ENCODE measurements around the gene HEBP2. TPM values are rescaled to one million over a fixed set of nuclear protein-coding genes. Genes with fewer than 3 reads are reported as not detected.

HEBP2 gene
- total RNA-seq, 2 experiments from 2014 or later = 14.0 to 36.2 TPM

- H3K36me3 ChIP-seq (ENCODE audit: insufficient read depth, low read length) = no peaks in the 10 kb centered on the region
- H3K4me3 ChIP-seq (ENCODE audit: low read depth, low read length, poor library complexity, severe bottlenecking) = no peak overlapping the region
- no peak overlapping the region for H3K4me2 ChIP-seq (ENCODE audit: low read length)
- no peak for DNase-seq (ENCODE audit: low spot score)
- no peak for TF ChIP-seq EZH2phosphoT487 (IDR thresholded peaks at IDR 0.05; ENCODE audit: borderline replicate concordance, low read depth, low read length)
- TF ChIP-seq CTCF (conservative IDR thresholded peaks at IDR 0.05; ENCODE audit: low read length) = no peak
- no peak overlapping the region for H3K27ac ChIP-seq (ENCODE audit: low read depth, low read length, poor library complexity, severe bottlenecking)
- no peaks in the 10 kb centered on the region for H3K9me3 ChIP-seq (ENCODE audit: low read length)
- ChIA-PET POLR2A (interaction anchor here (0.7 to 2.3 kb wide), 4 partner anchors 12 to 89 kb away, joined by 3 to 8 read pairs (median 5); no protein-coding TSS in a partner anchor), CTCF (ENCODE audit: unreplicated experiment) (interaction anchor here (1.1 kb wide), 1 partner anchor 83 kb away, joined by 5 read pairs; no protein-coding TSS in a partner anchor)
- H3K4me1 ChIP-seq (ENCODE audit: insufficient read depth, low read length, poor library complexity, severe bottlenecking) = no peaks in the 10 kb centered on the region
- H4K20me1 ChIP-seq (ENCODE audit: insufficient read depth, low read length) = no peaks in the 10 kb centered on the region
- H3K9me2 ChIP-seq (ENCODE audit: insufficient read depth, low read length) = no peaks in the 10 kb centered on the region
- no peaks in the 10 kb centered on the region for H3K79me2 ChIP-seq (ENCODE audit: insufficient read depth, low read depth, low read length)
- intact Hi-C loops (cut with micrococcal nuclease; ENCODE audit: unreplicated experiment) = loop anchor here (5.0 kb wide), 2 partner anchors 309 to 341 kb away; no protein-coding TSS in a partner anchor
- H2AFZ ChIP-seq (ENCODE audit: low read length) = no peak overlapping the region
- BruUV-seq (replicated peaks) = no TSS peak
These were observed 22.6 kb downstream of the HEBP2 start for GRCh38 chr6:138426500-138427123.

GRCh38 chr6:138427701-138428100 is 23.7 kb downstream of the HEBP2 start:
- no peak for DNase-seq (ENCODE audit: low spot score)
- H3K9me2 ChIP-seq (ENCODE audit: insufficient read depth, low read length) = no peaks in the 10 kb centered on the region
- TF ChIP-seq EZH2phosphoT487 (IDR thresholded peaks at IDR 0.05; ENCODE audit: borderline replicate concordance, low read depth, low read length) (no peak), CTCF (conservative IDR thresholded peaks at IDR 0.05; ENCODE audit: low read length) (no peak)
- no peaks in the 10 kb centered on the region for H3K79me2 ChIP-seq (ENCODE audit: insufficient read depth, low read depth, low read length)
- intact Hi-C loops (cut with micrococcal nuclease; ENCODE audit: unreplicated experiment) = loop anchor here (2.0 to 5.0 kb wide), 4 partner anchors 89 to 340 kb away; no protein-coding TSS in a partner anchor
- H2AFZ ChIP-seq (ENCODE audit: low read length) = no peak overlapping the region
- ChIA-PET POLR2A (interaction anchor here (0.7 to 2.3 kb wide), 5 partner anchors 22 to 1543 kb away, joined by 3 to 7 read pairs (median 4); no protein-coding TSS in a partner anchor), CTCF (ENCODE audit: unreplicated experiment) (interaction anchor here (0.5 to 1.1 kb wide), 2 partner anchors 82 to 550 kb away, joined by 3 to 5 read pairs; no protein-coding TSS in a partner anchor)
- no peaks in the 10 kb centered on the region for H4K20me1 ChIP-seq (ENCODE audit: insufficient read depth, low read length)
- no peaks in the 10 kb centered on the region for H3K9me3 ChIP-seq (ENCODE audit: low read length)
- H3K4me2 ChIP-seq (ENCODE audit: low read length) = no peak overlapping the region
- H3K36me3 ChIP-seq (ENCODE audit: insufficient read depth, low read length) = no peaks in the 10 kb centered on the region
- H3K4me1 ChIP-seq (ENCODE audit: insufficient read depth, low read length, poor library complexity, severe bottlenecking) = no peaks in the 10 kb centered on the region
- no TSS peak for BruUV-seq (replicated peaks)
- H3K4me3 ChIP-seq (ENCODE audit: low read depth, low read length, poor library complexity, severe bottlenecking) = no peak overlapping the region
- H3K27ac ChIP-seq (ENCODE audit: low read depth, low read length, poor library complexity, severe bottlenecking) = no peak overlapping the region

Measured in OCI-LY7 (cell line).